Upper lobe of left lung (tissue), 4 donors: ENCODE measurements around the gene HOXD10.

Experiments used
- CTCF ChIP-seq, 6 experiments: fragments of 450-650 bp in 4 of 6; fragments of 200-600 bp in 2 of 6; sonication (generic) in 2 of 6; IDR thresholded peaks; one replicate each; pipeline ENCODE4 v1.5.1; 2016 to 2019; ENCODE audit warnings: antibody characterized with exemption in 6 of 6
- EP300 ChIP-seq, 4 donors: sonication (generic); formaldehyde crosslinking; IDR thresholded peaks; one replicate each; pipeline ENCODE4 v1.5.1; 2017; ENCODE audit warnings: antibody characterized with exemption in 4 of 4, control low read depth in 2 of 4
- POLR2A ChIP-seq, 4 donors: fragments of 450-650 bp; IDR thresholded peaks; one replicate each; pipeline ENCODE4 v1.5.1; 2016 to 2017; ENCODE audit warnings: antibody characterized with exemption in 4 of 4, mild to moderate bottlenecking in 2 of 4
- POLR2AphosphoS5 ChIP-seq, 2 donors: sonication (generic); formaldehyde crosslinking; IDR thresholded peaks; one replicate each; pipeline ENCODE4 v1.5.1; 2017; ENCODE audit warnings: antibody characterized with exemption in 2 of 2

DNA sequence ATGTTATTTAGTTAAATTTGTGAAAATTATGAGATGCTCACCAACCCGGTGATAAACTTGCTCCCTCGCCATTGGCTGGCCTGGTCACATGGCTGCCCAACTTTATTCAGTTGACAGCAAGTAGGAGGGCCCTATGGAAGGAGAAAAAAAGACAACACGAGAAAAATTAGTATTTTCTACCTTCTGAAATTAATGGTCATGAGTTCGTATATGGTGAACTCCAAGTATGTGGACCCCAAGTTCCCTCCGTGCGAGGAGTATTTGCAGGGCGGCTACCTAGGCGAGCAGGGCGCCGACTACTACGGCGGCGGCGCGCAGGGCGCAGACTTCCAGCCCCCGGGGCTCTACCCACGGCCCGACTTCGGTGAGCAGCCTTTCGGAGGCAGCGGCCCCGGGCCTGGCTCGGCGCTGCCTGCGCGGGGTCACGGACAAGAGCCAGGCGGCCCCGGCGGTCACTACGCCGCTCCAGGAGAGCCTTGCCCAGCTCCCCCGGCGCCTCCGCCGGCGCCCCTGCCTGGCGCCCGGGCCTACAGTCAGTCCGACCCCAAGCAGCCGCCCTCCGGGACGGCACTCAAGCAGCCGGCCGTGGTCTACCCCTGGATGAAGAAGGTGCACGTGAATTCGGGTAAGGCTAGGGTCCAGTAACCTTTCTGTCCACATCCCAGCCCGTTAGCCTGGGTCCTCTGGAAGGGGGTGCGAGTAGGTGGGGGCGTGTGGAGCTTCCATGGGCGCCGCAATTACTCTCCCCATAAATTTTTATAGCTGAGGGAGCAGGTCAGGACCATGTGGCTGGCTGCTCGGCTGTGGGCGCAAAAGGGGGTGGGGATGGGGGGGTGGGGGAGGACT lies 35.1 kb downstream of the HOXD10 start, which contains the start of gene HOXD4:
- TF ChIP-seq CTCF (IDR thresholded peaks at IDR 0.05) (no peak), POLR2A (IDR thresholded peaks at IDR 0.05) (no peak), EP300 (IDR thresholded peaks at IDR 0.05) (no peak), POLR2AphosphoS5 (IDR thresholded peaks at IDR 0.05) (no peak)
